Thoracic aorta (tissue), 2 donors: Measurements from ENCODE around the gene PSMG4. TPM values are rescaled to one million over a fixed set of nuclear protein-coding genes. Genes with fewer than 3 reads are reported as not detected.

Source experiments
- ATAC-seq: fragments of 150-250 bp; one replicate; pipeline ENCODE4 v1.8.0; 2017; ENCODE audit warnings: low read depth; ENCODE audit not compliant: insufficient number of reproducible peaks, low FRiP score
- DNase-seq: peaks from one replicate; pipeline ENCODE4 v3.0.0-alpha.2; 2020; ENCODE audit warnings: low spot score
- H3K27ac ChIP-seq, 2 donors: fragments of 200-600 bp; sonication (generic); 1 replicate in 1 of 2; 2 replicates in 1 of 2; pipeline ENCODE4 v1.5.1; 2016; ENCODE audit warnings: mild to moderate bottlenecking in 2 of 2, moderate library complexity in 2 of 2
- H3K27me3 ChIP-seq: fragments of 200-600 bp; sonication (generic); replicated peaks from 2 replicates; pipeline ENCODE4 v1.6.0; 2016; ENCODE audit warnings: mild to moderate bottlenecking; ENCODE audit not compliant: insufficient read depth
- H3K36me3 ChIP-seq: fragments of 200-600 bp; sonication (generic); one replicate; pipeline ENCODE4 v1.5.1; 2016
- H3K4me1 ChIP-seq, 2 donors: fragments of 200-600 bp; sonication (generic); 1 replicate in 1 of 2; 2 replicates in 1 of 2; pipeline versions ENCODE4 v1.5.1 to v1.6.0; 2016; ENCODE audit warnings: low read depth in 2 of 2, mild to moderate bottlenecking in 1 of 2; ENCODE audit not compliant: control insufficient read depth in 1 of 2
- H3K4me3 ChIP-seq: fragments of 200-600 bp; sonication (generic); 2 replicates; pipeline ENCODE4 v1.5.1; 2016; ENCODE audit warnings: mild to moderate bottlenecking
- H3K9me3 ChIP-seq: fragments of 200-600 bp; sonication (generic); 2 replicates; pipeline ENCODE4 v1.5.1; 2016
- CTCF ChIP-seq: fragments of 200-600 bp; sonication (generic); IDR thresholded peaks from one replicate; pipeline ENCODE4 v1.5.1; 2019; ENCODE audit warnings: antibody characterized with exemption
- total RNA-seq, 2 donors: library from RNA; depleted of rRNA; stranded (reverse); fragments of >200 nt; gene quantifications; one replicate each; pipeline versions ENCODE4 v1.1.0 to v1.2.3, GENCODE V29; 2016

PSMG4 gene
- total RNA-seq, 2 donors from 2014 or later: 19.4 to 29.0 TPM

- no peak for TF ChIP-seq CTCF
- Histone ChIP-seq H3K27me3 (no peaks in the 10 kb centered on the region), H3K4me3 (no peak overlapping the region), H3K27ac (no peak overlapping the region), H3K4me1 (no peaks in the 10 kb centered on the region), H3K36me3 (peaks cover 26% of the 10 kb centered on the region), H3K9me3 (no peaks in the 10 kb centered on the region)
- ATAC-seq: no peak
- DNase-seq: no peak
These were observed 13.0 kb downstream of the PSMG4 start for GRCh38 chr6:3271756-3272155.

DNA sequence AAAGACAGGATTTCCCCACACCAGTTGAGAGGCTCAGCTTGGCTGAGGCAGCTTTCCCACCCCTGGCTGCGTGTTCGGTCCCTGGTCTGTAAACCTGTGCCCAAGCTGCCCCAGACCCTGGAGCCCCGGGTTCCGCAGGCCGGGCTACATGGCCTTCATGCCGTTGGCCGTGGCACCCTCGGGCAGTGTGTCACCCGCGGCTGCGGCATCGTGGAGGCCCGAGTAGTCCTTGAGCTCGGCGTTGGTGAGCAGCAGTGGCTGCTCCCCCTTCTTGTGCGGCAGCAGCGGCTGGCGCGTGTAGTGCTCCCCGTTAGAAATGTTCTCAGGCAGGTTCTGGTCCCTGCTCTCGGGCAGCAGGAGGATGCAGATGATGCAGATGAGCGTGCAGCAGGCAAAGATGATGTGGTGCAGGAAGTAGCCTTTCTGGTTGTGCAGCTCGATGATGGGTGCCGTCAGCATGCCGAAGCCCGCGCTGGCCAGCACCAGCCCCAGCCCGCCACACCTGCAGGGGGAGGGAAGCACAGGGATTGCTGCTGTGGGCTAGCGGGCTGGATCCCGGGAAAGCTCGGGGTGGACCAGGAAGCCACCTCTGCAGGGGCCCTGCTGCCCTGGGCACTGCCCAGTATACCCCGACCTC, 14.3 kb downstream of the PSMG4 start:
- TF ChIP-seq CTCF: no peak
- H3K36me3 ChIP-seq: peaks cover 26% of the 10 kb centered on the region

DNA sequence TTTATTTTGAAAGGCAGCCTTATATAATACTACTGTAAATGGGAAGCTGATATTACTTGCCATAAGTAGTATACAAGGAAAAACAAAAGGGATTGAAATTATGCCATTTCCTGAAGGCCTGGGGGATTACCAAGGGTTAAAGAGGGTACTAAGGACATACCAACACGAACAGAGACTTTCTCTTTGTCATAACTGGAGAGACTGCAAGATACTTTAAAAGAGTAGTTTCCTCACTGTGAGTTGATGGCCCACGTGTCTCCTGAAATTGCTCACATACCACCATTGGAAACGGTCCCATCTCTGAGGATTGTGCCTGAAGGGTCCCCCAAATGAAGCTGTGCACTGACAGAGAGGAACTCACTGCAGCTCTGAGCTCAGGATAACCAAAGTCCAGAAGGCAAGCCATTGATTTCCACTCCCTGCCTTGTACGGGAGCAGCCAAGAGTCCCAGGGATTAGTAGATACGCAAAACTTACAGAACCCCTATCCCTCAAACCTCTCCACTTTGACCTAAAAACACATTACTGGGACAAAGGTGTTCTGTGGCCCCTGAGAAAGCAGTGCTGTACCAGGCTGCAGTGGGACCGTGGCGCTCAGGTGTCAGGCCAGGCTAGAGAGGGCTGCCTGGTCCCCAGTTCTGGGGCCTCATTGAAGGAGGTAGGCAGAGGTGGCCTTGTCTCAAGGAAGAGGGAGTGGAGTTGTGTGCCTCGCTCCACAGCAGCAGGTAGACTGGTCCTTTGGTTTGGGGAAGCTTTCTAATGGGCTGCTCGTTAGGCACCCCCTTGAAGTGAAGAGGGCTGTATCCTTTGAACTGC, 15.2 kb downstream of the PSMG4 start:
- Histone ChIP-seq H3K27ac (no peak overlapping the region), H3K9me3 (no peaks in the 10 kb centered on the region), H3K27me3 (no peaks in the 10 kb centered on the region), H3K4me1 (no peaks in the 10 kb centered on the region), H3K4me3 (no peak overlapping the region), H3K36me3 (peaks cover 26% of the 10 kb centered on the region)
- ATAC-seq: no peak
- no peak for TF ChIP-seq CTCF
- DNase-seq: no peak

More for the DNA sequence above, 14.3 kb downstream of the PSMG4 start:
- H3K27me3 ChIP-seq: no peaks in the 10 kb centered on the region
- H3K4me1 ChIP-seq: no peaks in the 10 kb centered on the region
- DNase-seq: no peak
- H3K9me3 ChIP-seq: no peaks in the 10 kb centered on the region
- H3K27ac ChIP-seq: no peak overlapping the region
- ATAC-seq: no peak
- H3K4me3 ChIP-seq: no peak overlapping the region

DNA sequence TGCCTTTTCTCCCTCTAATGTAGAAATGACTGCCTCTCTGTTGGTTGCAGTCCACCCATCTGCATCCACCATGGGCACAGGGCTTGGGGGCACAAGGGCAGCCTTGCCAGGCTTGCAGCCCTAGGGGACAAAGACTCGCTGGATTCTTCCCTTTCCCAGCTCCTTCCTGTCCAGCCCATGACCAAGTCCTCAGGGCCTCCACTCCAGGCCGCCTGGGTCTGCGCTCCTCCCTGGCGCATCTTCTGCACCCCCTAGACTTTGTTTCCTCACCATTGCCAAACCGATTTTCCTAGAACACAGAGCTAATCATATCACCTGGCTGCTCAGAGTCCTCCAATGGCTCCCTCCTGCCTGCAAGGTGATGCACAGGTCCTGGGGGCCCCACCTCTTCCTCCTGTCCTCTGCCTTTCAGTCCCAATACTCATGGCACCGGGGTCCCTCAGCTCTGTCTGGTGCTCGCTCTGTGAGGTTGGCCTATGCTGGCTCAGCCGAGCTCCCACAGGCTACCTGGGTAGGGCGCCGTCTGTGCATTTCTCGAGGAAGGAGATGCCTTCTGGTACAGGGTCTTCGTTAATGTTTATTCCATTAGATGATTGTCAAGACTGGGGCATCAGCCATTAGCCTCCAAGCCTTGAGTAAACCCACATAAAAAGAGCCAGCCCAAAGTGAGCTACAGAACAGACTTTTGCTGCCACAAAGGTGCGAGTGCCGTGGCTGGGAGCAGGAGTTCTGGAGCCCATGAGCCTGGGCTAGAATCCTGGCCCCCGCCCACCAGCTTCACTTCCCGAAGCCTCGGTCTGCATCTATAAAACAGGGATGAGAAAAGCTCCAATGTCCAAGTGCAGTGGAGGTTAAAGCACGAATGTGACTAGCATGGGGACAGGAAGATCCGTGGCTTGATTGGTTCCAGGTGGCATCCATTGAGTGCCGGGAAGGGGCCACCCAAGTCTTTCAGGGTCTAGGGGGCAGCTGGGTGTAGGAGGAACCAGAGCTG, 17.7 kb downstream of the PSMG4 start:
- ATAC-seq (no peak), DNase-seq (no peak)
- H3K27me3 ChIP-seq: no peaks in the 10 kb centered on the region
- peaks cover 22% of the 10 kb centered on the region for H3K36me3 ChIP-seq
- TF ChIP-seq CTCF: no peak
- no peaks in the 10 kb centered on the region for H3K9me3 ChIP-seq
- peaks cover 0 to 13% of the 10 kb centered on the region in 2 donors for H3K4me1 ChIP-seq
- no peak overlapping the region for H3K4me3 ChIP-seq
- H3K27ac ChIP-seq: no peak overlapping the region
